ENCODE results near the gene CABCOCO1. TPM values are rescaled to one million over a fixed set of nuclear protein-coding genes. Genes with fewer than 3 reads are reported as not detected.

CABCOCO1 gene
- total RNA-seq, 1 donor from 2014 or later = not detected

GRCh38 chr10:61792097-61792716 lies 129.5 kb downstream of the CABCOCO1 start:
- no peak for TF ChIP-seq EZH2 (IDR thresholded peaks at IDR 0.05)
- Histone ChIP-seq H3K9ac (no peak overlapping the region), H3K4me1 (no peaks in the 10 kb centered on the region), H3K4me2 (no peak overlapping the region), H3K36me3 (no peaks in the 10 kb centered on the region), H3K9me3 (ENCODE audit: low read depth) (no peaks in the 10 kb centered on the region), H3K27me3 (no peaks in the 10 kb centered on the region), H3K79me2 (ENCODE audit: low read depth) (no peaks in the 10 kb centered on the region), H3F3A (ENCODE audit: low read depth) (no peaks in the 10 kb centered on the region), H2AFZ (replicated peaks) (no peak overlapping the region), H3K27ac (no peak overlapping the region), H3K4me3 (no peak overlapping the region), H4K20me1 (ENCODE audit: low read depth) (no peaks in the 10 kb centered on the region)
- H3K36me3 Mint-ChIP-seq = no peaks in the 10 kb centered on the region
- no peak overlapping the region for H3K27ac Mint-ChIP-seq
- DNase-seq (ENCODE audit: low spot score) = no peak
- no peak overlapping the region for H3K4me3 Mint-ChIP-seq
- peaks cover 8% of the 10 kb centered on the region for H3K4me1 Mint-ChIP-seq
- no peaks in the 10 kb centered on the region for H3K27me3 Mint-ChIP-seq (ENCODE audit: insufficient read depth, low read depth)
- H3K9me3 Mint-ChIP-seq = no peaks in the 10 kb centered on the region

- Mint-ChIP-seq H3K4me1 (peaks cover 8% of the 10 kb centered on the region), H3K27ac (no peak overlapping the region), H3K36me3 (no peaks in the 10 kb centered on the region), H3K9me3 (no peaks in the 10 kb centered on the region), H3K4me3 (no peak overlapping the region), H3K27me3 (ENCODE audit: insufficient read depth, low read depth) (peaks cover 2% of the 10 kb centered on the region)
- H3K4me1 ChIP-seq = no peaks in the 10 kb centered on the region
- no peak overlapping the region for H3K4me3 ChIP-seq
- no peaks in the 10 kb centered on the region for H4K20me1 ChIP-seq (ENCODE audit: low read depth)
- no peaks in the 10 kb centered on the region for H3K79me2 ChIP-seq (ENCODE audit: low read depth)
- H3K27ac ChIP-seq = no peak overlapping the region
- no peak for DNase-seq (ENCODE audit: low spot score)
- H3F3A ChIP-seq (ENCODE audit: low read depth) = no peaks in the 10 kb centered on the region
- no peaks in the 10 kb centered on the region for H3K9me3 ChIP-seq (ENCODE audit: low read depth)
- no peak overlapping the region for H3K9ac ChIP-seq
- H3K27me3 ChIP-seq = no peaks in the 10 kb centered on the region
- TF ChIP-seq EZH2 (IDR thresholded peaks at IDR 0.05) (no peak), CTCF (IDR thresholded peaks at IDR 0.05) (no peak), EZH2phosphoT487 (IDR thresholded peaks at IDR 0.05) (no peak)
- H3K36me3 ChIP-seq = no peaks in the 10 kb centered on the region
- no peak overlapping the region for H3K4me2 ChIP-seq
- H2AFZ ChIP-seq (replicated peaks) = no peak overlapping the region
Observed at GRCh38 chr10:61792921-61793320, 130.2 kb downstream of the CABCOCO1 start.

GRCh38 chr10:61793760-61794703 lies 131.3 kb downstream of the CABCOCO1 start:
- Histone ChIP-seq H3K4me3 (no peak overlapping the region), H3K27ac (no peak overlapping the region), H3K9ac (no peak overlapping the region), H3K79me2 (ENCODE audit: low read depth) (no peaks in the 10 kb centered on the region), H3K4me1 (no peaks in the 10 kb centered on the region), H4K20me1 (ENCODE audit: low read depth) (no peaks in the 10 kb centered on the region), H2AFZ (replicated peaks) (no peak overlapping the region), H3F3A (ENCODE audit: low read depth) (no peaks in the 10 kb centered on the region), H3K27me3 (no peaks in the 10 kb centered on the region), H3K9me3 (ENCODE audit: low read depth) (no peaks in the 10 kb centered on the region), H3K4me2 (no peak overlapping the region), H3K36me3 (no peaks in the 10 kb centered on the region)
- Mint-ChIP-seq H3K27me3 (ENCODE audit: insufficient read depth, low read depth) (peaks cover 2% of the 10 kb centered on the region), H3K27ac (no peak overlapping the region), H3K9me3 (no peaks in the 10 kb centered on the region), H3K4me1 (peaks cover 8% of the 10 kb centered on the region), H3K36me3 (no peaks in the 10 kb centered on the region), H3K4me3 (no peak overlapping the region)
- TF ChIP-seq EZH2phosphoT487 (IDR thresholded peaks at IDR 0.05) (no peak), CTCF (IDR thresholded peaks at IDR 0.05) (no peak), EZH2 (IDR thresholded peaks at IDR 0.05) (no peak)
- DNase-seq (ENCODE audit: low spot score) = no peak

Measured in neural progenitor cell (in vitro differentiated cells).